ENCODE measurements around the gene MKRN1.

DNA sequence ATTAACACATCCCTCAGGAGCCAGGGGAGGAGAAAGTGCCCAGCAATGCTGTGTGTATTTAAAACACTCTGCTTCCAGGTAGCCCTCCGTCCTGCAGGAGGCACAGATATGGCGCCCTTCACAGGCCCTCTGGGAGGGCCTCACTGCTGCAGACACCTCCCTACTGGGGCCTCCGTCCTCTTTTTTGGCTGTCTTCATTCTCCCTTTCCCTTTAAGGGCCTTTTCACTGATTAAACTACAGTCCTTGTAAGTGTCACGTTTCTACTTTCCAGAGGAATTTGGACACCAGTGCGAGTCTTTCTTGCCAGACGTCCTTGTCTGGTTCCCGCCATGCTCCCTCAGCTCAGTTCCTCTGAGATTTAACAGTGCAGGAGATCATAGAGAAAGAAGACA is 39.7 kb upstream of the MKRN1 start:
- TF ChIP-seq, protein P1, sequence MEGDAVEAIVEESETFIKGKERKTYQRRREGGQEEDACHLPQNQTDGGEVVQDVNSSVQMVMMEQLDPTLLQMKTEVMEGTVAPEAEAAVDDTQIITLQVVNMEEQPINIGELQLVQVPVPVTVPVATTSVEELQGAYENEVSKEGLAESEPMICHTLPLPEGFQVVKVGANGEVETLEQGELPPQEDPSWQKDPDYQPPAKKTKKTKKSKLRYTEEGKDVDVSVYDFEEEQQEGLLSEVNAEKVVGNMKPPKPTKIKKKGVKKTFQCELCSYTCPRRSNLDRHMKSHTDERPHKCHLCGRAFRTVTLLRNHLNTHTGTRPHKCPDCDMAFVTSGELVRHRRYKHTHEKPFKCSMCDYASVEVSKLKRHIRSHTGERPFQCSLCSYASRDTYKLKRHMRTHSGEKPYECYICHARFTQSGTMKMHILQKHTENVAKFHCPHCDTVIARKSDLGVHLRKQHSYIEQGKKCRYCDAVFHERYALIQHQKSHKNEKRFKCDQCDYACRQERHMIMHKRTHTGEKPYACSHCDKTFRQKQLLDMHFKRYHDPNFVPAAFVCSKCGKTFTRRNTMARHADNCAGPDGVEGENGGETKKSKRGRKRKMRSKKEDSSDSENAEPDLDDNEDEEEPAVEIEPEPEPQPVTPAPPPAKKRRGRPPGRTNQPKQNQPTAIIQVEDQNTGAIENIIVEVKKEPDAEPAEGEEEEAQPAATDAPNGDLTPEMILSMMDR (IDR thresholded peaks at IDR 0.05) = no peak
- no peak for TF ChIP-seq POLR2A (IDR thresholded peaks at IDR 0.05)
- TF ChIP-seq POLR2AphosphoS5 (IDR thresholded peaks at IDR 0.05) = no peak
- TF ChIP-seq EP300 (IDR thresholded peaks at IDR 0.05; ENCODE audit: low read depth) = no peak

Data from transverse colon (tissue), 4 donors.